ENCODE results near the gene PREB. TPM values are rescaled to one million over a fixed set of nuclear protein-coding genes. Genes with fewer than 3 reads are reported as not detected.

Gene PREB
- total and polyA plus RNA-seq, 8 donors: 34.3 to 65.3 (median 39.9) TPM

GRCh38 chr2:27081984-27082772 is 52.3 kb downstream of the PREB start:
- Histone ChIP-seq H3K4me1 (peaks cover 21 to 67% of the 10 kb centered on the region in 2 donors), H3K36me3 (peaks cover 0 to 5% of the 10 kb centered on the region in 2 donors), H3K27ac (peak overlapping the region; percentile 75 to 84), H3K27me3 (peaks cover 0 to 13% of the 10 kb centered on the region in 2 donors), H3K9me3 (no peaks in the 10 kb centered on the region), H3K4me3 (peak overlapping the region in 1 of 2 donors; percentile 11)
- intact Hi-C loops (cut with DNase I): loop anchor here in 1 of 2 donors (10.0 kb wide), 2 partner anchors 47 to 117 kb away; partner anchors contain the start of gene TMEM214
- TF ChIP-seq, protein P1, sequence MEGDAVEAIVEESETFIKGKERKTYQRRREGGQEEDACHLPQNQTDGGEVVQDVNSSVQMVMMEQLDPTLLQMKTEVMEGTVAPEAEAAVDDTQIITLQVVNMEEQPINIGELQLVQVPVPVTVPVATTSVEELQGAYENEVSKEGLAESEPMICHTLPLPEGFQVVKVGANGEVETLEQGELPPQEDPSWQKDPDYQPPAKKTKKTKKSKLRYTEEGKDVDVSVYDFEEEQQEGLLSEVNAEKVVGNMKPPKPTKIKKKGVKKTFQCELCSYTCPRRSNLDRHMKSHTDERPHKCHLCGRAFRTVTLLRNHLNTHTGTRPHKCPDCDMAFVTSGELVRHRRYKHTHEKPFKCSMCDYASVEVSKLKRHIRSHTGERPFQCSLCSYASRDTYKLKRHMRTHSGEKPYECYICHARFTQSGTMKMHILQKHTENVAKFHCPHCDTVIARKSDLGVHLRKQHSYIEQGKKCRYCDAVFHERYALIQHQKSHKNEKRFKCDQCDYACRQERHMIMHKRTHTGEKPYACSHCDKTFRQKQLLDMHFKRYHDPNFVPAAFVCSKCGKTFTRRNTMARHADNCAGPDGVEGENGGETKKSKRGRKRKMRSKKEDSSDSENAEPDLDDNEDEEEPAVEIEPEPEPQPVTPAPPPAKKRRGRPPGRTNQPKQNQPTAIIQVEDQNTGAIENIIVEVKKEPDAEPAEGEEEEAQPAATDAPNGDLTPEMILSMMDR (IDR thresholded peaks at IDR 0.05): no peak
- DNase-seq: no peak
- ATAC-seq: no peak

Other genes with a start within 250 kb of the PREB start
- 10 to 100 TPM; 13.5 to 23.5 TPM for gene MAPRE3, start 164.0 kb downstream of the PREB start, total RNA-seq
- 10 to 100 TPM in 2 of 6 donors, 1 to 10 TPM in 4; 7.1 to 12.4 (median 9.4) TPM for gene MAPRE3, start 164.0 kb downstream of the PREB start, polyA plus RNA-seq (ENCODE audit: insufficient read length in 6 of 6)
- 100 to 1,000 TPM in 1 of 2 donors, 10 to 100 TPM in 1; 84.6 to 105 TPM for gene TMEM214, start 101.7 kb downstream of the PREB start, total RNA-seq
- 10 to 100 TPM; 59.8 to 90.4 (median 67.8) TPM for gene TMEM214, start 101.7 kb downstream of the PREB start, polyA plus RNA-seq (ENCODE audit: insufficient read length in 6 of 6)
- gene AGBL5, start 83.0 kb downstream of the PREB start, total RNA-seq: 10 to 100 TPM; 12.0 to 20.6 TPM
- gene AGBL5, start 83.0 kb downstream of the PREB start, polyA plus RNA-seq (ENCODE audit: insufficient read length in 6 of 6): 10 to 100 TPM; 47.2 to 54.5 (median 51.9) TPM
- gene OST4, start 63.0 kb downstream of the PREB start, total RNA-seq: 100 to 1,000 TPM; 294 to 407 TPM
- gene OST4, start 63.0 kb downstream of the PREB start, polyA plus RNA-seq (ENCODE audit: insufficient read length in 6 of 6): 100 to 1,000 TPM; 231 to 289 (median 260) TPM
- gene EMILIN1, start 56.0 kb downstream of the PREB start, total RNA-seq: 100 to 1,000 TPM; 151 to 161 TPM
- gene EMILIN1, start 56.0 kb downstream of the PREB start, polyA plus RNA-seq (ENCODE audit: insufficient read length in 6 of 6): 100 to 1,000 TPM; 137 to 268 (median 197) TPM
- 10 to 100 TPM in 1 of 2 donors, 1 to 10 TPM in 1; 4.6 to 11.5 TPM for gene KHK, start 47.9 kb downstream of the PREB start, total RNA-seq
- 1 to 10 TPM; 3.8 to 6.2 (median 4.4) TPM for gene KHK, start 47.9 kb downstream of the PREB start, polyA plus RNA-seq (ENCODE audit: insufficient read length in 6 of 6)
- gene CGREF1, start 15.5 kb downstream of the PREB start, total RNA-seq: 1 to 10 TPM; 2.8 to 3.4 TPM
- gene CGREF1, start 15.5 kb downstream of the PREB start, polyA plus RNA-seq (ENCODE audit: insufficient read length in 6 of 6): under 1 TPM; 0.31 to 0.86 (median 0.56) TPM
- gene ABHD1, start 10.8 kb downstream of the PREB start, total RNA-seq: not detected
- gene ABHD1, start 10.8 kb downstream of the PREB start, polyA plus RNA-seq (ENCODE audit: insufficient read length in 6 of 6): 1 to 10 TPM in 3 of 6 donors, under 1 TPM in 3; 0.69 to 1.3 (median 1.0) TPM
- not detected for gene PRR30, start 4.8 kb upstream of the PREB start, total RNA-seq
- gene PRR30, start 4.8 kb upstream of the PREB start, polyA plus RNA-seq (ENCODE audit: insufficient read length in 6 of 6): not detected
- under 1 TPM; 0.08 to 0.50 TPM for gene TCF23, start 14.4 kb upstream of the PREB start, total RNA-seq
- under 1 TPM; 0.06 to 0.21 (median 0.08) TPM for gene TCF23, start 14.4 kb upstream of the PREB start, polyA plus RNA-seq (ENCODE audit: insufficient read length in 6 of 6)
- 100 to 1,000 TPM in 1 of 2 donors, 10 to 100 TPM in 1; 87.5 to 102 TPM for gene ATRAID, start 77.4 kb upstream of the PREB start, total RNA-seq
- 100 to 1,000 TPM; 126 to 141 (median 130) TPM for gene ATRAID, start 77.4 kb upstream of the PREB start, polyA plus RNA-seq (ENCODE audit: insufficient read length in 6 of 6)
- gene SLC5A6, start 77.6 kb upstream of the PREB start, total RNA-seq: 10 to 100 TPM; 27.3 to 43.7 TPM
- gene SLC5A6, start 77.6 kb upstream of the PREB start, polyA plus RNA-seq (ENCODE audit: insufficient read length in 6 of 6): 10 to 100 TPM; 24.1 to 47.2 (median 31.7) TPM
- gene CAD, start 82.7 kb upstream of the PREB start, total RNA-seq: 10 to 100 TPM; 31.1 to 51.2 TPM
- gene CAD, start 82.7 kb upstream of the PREB start, polyA plus RNA-seq (ENCODE audit: insufficient read length in 6 of 6): 10 to 100 TPM; 39.0 to 52.8 (median 44.9) TPM
- gene SLC30A3, start 128.4 kb upstream of the PREB start, total RNA-seq: under 1 TPM; 0.39 to 0.64 TPM
- gene SLC30A3, start 128.4 kb upstream of the PREB start, polyA plus RNA-seq (ENCODE audit: insufficient read length in 6 of 6): under 1 TPM; 0.26 to 0.69 (median 0.48) TPM
- gene DNAJC5G, start 140.8 kb upstream of the PREB start, total RNA-seq: not detected
- gene DNAJC5G, start 140.8 kb upstream of the PREB start, polyA plus RNA-seq (ENCODE audit: insufficient read length in 6 of 6): under 1 TPM; 0.19 to 0.41 (median 0.30) TPM
- gene TRIM54, start 147.8 kb upstream of the PREB start, total RNA-seq: under 1 TPM in 1 of 2 donors, not detected in 1; 0.17 TPM
- under 1 TPM in 5 of 6 donors, not detected in 1; 0.07 to 0.14 (median 0.09) TPM for gene TRIM54, start 147.8 kb upstream of the PREB start, polyA plus RNA-seq (ENCODE audit: insufficient read length in 6 of 6)
- gene UCN, start 173.8 kb upstream of the PREB start, total RNA-seq: 1 to 10 TPM; 1.5 to 2.6 TPM
- gene UCN, start 173.8 kb upstream of the PREB start, polyA plus RNA-seq (ENCODE audit: insufficient read length in 6 of 6): 1 to 10 TPM; 1.3 to 2.4 (median 1.8) TPM
- gene MPV17, start 188.5 kb upstream of the PREB start, total RNA-seq: 100 to 1,000 TPM in 1 of 2 donors, 10 to 100 TPM in 1; 96.4 to 103 TPM
- gene MPV17, start 188.5 kb upstream of the PREB start, polyA plus RNA-seq (ENCODE audit: insufficient read length in 6 of 6): 100 to 1,000 TPM in 1 of 6 donors, 10 to 100 TPM in 5; 91.6 to 106 (median 99.0) TPM
- 10 to 100 TPM; 45.2 to 54.5 TPM for gene GTF3C2, start 222.1 kb upstream of the PREB start, total RNA-seq
- gene GTF3C2, start 222.1 kb upstream of the PREB start, polyA plus RNA-seq (ENCODE audit: insufficient read length in 6 of 6): 10 to 100 TPM; 63.3 to 71.7 (median 68.1) TPM
- 10 to 100 TPM; 30.7 to 36.9 TPM for gene EIF2B4, start 235.7 kb upstream of the PREB start, total RNA-seq
- 10 to 100 TPM; 50.3 to 61.4 (median 53.4) TPM for gene EIF2B4, start 235.7 kb upstream of the PREB start, polyA plus RNA-seq (ENCODE audit: insufficient read length in 6 of 6)
- 100 to 1,000 TPM in 1 of 2 donors, 10 to 100 TPM in 1; 91.0 to 121 TPM for gene SNX17, start 236.0 kb upstream of the PREB start, total RNA-seq
- 100 to 1,000 TPM in 3 of 6 donors, 10 to 100 TPM in 3; 93.1 to 113 (median 102) TPM for gene SNX17, start 236.0 kb upstream of the PREB start, polyA plus RNA-seq (ENCODE audit: insufficient read length in 6 of 6)
- gene ZNF513, start 246.1 kb upstream of the PREB start, total RNA-seq: 10 to 100 TPM; 16.4 to 17.2 TPM
- 10 to 100 TPM; 12.8 to 18.8 (median 15.8) TPM for gene ZNF513, start 246.1 kb upstream of the PREB start, polyA plus RNA-seq (ENCODE audit: insufficient read length in 6 of 6)

Data from left lung (tissue), 10 donors.